HG03521 (cell line): Measurements from ENCODE around the gene TIMM17B.
"Not testable (repeated sequence)": the region's sequence is repeated elsewhere in the genome, so short reads cannot be mapped to it uniquely, and the experiment has no call there.

Source experiments
- ATAC-seq: cut with Tn5 transposase; IDR thresholded peaks from one replicate; pipeline ENCODE4 v1.9.1; 2021; ENCODE audit warnings: mild to moderate bottlenecking, moderate library complexity; ENCODE audit not compliant: unreplicated experiment

The TIMM17B gene

DNA sequence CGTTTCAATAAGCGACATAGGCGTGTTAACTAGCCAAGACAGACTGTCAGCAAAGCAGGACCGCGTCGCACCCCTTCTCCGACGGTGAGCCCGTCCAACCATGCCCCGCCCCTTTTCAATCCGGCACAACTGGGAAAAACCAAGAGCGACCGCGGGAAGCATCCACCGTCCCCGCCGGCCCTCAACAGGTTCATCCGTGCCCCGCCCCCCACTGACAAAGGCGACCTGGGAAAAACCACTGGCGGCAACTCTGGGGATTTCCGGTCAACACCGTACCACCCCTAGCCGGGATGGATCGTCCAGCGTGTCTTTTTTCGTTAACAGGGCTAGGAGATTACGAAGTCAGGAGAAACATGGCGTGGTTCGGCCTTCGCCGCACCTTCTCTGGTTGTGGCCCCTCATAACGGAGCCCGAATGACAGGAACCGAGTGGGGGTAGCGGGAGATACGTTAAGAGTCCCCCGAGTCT is 377 bp downstream of the TIMM17B start:
- peak; percentile 8 for ATAC-seq

DNA sequence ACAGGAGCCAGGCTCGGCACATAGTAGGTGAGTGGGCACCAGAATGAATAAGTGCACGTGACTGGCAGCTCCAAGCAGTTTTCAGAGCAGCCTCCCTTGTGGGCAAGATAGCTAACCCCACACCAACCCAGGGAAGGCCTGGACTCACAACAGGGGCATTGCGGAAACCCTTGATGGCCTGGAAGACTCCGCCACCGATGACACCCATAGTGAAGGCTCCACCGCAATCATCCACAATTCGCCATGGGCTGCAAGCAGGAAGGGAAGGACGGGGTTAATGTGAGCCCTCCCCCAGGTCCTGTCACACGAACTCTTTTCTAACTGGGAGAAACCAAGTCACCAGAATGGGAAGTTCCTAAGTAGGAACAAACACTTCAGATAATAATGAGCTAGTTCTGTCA is 957 bp downstream of the TIMM17B start:
- no peak for ATAC-seq

DNA sequence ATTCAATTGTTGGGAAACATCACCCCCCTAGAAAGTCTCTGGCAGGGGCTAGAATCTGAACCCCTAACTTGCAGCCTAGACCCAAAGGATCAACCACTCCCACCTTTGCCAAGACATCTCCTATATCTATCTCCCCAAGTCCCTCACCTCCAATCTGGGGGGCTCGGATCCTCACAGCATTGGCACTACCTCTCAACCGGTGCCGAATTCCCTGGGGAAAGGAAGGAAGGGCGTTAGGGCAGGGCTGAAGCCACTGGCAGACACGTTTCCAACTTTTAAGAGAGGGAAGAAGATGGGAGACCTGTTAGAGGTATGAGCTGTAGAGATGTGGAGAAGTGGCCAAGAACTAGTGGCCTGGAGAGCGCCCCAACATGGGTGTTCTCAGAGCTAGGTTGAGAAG is 2.7 kb downstream of the TIMM17B start:
- ATAC-seq = no peak

DNA sequence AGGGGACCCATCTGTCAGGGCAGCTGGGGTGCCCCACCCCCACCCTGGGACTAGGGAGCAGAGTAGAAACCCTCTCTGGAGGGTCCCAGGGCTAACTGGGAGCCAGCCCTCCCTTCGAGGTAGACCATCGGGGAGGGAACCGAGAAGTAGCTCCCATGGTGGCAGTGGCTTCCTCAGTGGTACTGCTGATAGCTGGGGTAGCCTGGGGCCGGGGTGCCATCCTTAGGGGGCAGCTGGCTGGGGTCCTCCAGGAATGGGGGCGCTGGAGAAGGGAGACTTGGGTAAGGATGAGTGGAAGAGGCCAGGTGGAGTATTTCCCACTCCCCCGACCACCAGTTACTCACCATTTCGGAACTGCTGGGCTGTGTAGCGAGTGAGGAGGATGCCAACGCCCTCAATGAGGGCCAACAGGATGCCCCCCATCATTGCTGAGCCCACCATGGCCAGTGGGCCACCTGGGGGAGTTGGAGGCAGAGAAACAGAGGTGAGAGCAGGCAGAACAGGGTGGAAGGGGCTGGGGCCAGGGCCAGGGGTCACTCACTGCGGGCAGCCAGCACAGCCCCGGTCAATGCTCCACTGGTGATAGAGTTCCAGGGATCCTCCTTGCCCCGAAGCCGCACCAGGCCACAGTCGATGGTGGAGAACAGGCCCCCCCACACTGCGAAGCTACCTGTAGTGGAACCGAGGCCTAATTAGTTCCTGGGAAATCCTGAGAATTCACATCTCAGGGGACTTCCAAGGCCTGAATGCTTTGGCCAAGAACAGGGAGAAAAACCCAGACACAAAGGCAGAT is 3.8 kb downstream of the TIMM17B start:
- no peak for ATAC-seq

- no peak for ATAC-seq
These were observed 4.7 kb downstream of the TIMM17B start for GRCh38 chrX:48892896-48893295.

GRCh38 chrX:48891402-48892288 is 5.9 kb downstream of the TIMM17B start:
- peak; percentile 79 for ATAC-seq

- peak; percentile 35 for ATAC-seq
These were observed 6.6 kb downstream of the TIMM17B start for GRCh38 chrX:48890934-48891401.

GRCh38 chrX:48890296-48890925 is 7.2 kb downstream of the TIMM17B start:
- no peak for ATAC-seq

DNA sequence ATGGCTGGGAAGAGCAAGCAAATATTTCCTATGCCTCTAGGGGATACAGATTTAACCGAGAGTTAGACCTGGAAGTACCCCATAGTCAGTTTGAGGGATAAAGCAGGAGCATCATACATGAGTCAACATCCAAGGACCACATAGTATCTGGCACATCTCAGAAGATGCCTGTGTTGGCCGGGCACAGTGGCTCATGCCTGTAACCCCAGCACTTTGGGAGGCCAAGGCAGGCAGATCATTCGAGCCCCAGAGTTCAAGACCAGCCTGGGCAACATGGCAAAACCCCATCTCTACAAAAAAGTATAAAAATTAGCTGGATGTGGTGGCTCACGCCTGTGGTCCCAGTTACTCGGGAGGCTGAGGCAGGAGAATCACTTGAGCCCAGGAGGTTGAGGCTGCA is 11.0 kb downstream of the TIMM17B start:
- ATAC-seq = not testable (repeated sequence)

- ATAC-seq = no peak
These were observed 13.8 kb downstream of the TIMM17B start for GRCh38 chrX:48883729-48884128.

GRCh38 chrX:48876944-48877343 is 20.6 kb downstream of the TIMM17B start:
- not testable (repeated sequence) for ATAC-seq

GRCh38 chrX:48872017-48872416 is 25.6 kb downstream of the TIMM17B start:
- not testable (repeated sequence) for ATAC-seq

DNA sequence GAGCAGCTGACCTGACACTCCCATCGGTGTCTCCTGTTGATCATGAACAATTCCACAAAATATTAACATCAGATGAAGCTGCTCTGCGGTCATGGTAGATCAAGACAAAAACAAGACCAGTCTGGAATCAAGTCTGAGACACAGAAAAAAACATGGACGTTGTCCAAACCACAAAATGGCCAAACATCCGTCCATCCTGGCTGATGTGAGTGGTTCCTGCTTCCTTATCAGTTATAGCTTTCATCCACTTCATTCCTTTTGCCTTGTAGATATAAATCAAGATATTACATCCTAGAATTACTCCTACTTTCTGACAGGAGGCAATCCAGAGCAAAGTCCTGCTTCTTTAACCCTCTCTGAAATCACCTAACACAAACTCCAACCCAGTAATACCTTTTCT is 33.4 kb downstream of the TIMM17B start:
- ATAC-seq = no peak

DNA sequence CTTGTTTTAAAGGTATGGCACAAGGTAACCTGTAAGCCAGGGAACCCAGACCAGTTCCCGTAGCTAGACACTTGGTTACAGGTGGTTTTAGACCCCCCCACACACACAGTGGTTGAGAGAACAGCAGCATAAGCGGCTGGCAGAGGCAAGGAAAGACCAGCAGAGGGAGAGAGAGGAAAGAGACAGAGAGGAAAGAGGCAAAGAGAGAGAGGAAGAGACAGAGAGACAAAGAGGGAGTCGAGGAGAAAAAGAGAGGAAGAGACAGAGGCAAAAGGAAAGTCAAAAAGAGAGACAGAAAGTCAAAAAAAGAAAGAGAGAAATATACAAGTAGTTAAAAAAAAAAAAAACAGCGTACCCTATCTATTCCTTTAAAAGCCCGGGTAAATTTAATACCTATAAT is 42.7 kb downstream of the TIMM17B start:
- ATAC-seq = no peak

DNA sequence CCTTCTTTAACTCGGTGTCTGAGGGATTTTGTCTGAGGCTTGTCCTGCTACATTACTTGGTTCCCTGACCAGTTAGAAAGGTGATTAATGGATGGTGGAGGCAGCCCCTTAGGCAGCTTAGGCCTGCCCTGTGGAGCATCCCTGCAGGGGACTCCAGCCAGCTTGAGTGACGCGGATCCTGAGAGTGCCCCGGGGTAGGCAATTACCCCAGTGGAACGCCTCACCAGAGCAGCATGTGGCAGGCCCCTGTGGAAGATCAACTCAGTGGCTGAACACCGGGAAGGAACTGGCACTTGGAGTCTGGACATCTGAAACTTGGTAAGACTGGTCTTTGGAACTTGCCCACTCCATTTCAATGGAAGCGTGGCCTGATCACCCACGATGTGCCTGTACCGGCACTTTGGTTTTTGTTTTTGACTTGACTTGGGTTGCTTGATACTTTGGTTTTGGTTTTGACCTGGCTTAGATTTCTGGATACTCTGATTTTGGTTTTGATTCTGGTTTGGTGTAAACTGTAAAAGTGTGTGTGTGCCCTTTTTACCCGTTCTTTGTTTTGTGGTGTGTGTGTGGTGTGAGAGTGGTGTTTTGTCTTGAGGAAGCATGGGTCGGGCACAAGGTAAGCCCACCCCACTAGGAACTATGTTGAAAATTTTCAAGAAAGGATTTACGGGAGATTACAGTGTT is 43.3 kb downstream of the TIMM17B start:
- not testable (repeated sequence) for ATAC-seq

- not testable (repeated sequence) for ATAC-seq
These were observed 44.1 kb downstream of the TIMM17B start for GRCh38 chrX:48853494-48853893.

GRCh38 chrX:48852857-48853256 is 44.7 kb downstream of the TIMM17B start:
- ATAC-seq = no peak

DNA sequence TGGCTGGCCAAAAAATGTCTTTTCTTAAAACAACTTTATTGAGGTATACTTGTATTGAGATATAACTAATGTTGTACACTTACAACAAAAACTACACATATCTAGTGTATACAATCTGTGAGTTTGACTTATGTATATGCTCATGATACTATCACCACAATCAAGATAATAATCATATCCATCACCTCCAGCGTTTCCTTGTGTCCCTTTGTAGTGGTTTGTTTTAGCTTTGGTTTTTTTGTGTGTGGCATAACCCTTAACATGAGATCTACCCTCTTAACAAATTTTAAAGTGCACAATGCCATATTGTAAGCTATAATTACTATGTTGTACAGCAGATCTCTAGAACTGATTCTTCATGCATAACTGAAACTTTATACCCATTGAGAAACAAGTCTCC is 48.7 kb downstream of the TIMM17B start:
- no peak for ATAC-seq
